Diencephalon (tissue), 1 donor: ENCODE results near the gene TMEM221. TPM values are rescaled to one million over a fixed set of nuclear protein-coding genes. Genes with fewer than 3 reads are reported as not detected.

ENCODE experiments used
- total RNA-seq: library from RNA; depleted of rRNA; stranded (reverse); fragments of >200 nt; gene quantifications from one replicate; pipeline ENCODE4 v1.2.3, GENCODE V29; 2014

The TMEM221 gene
- 1.8 TPM for total RNA-seq

GRCh38 chr19:17448131-17448967 lies at the start of gene TMEM221:
TMEM221 (minus strand) TSS chr19:17448668; CDS start chr19:17448462, 206 bp downstream.

GRCh38 chr19:17470068-17470841 lies 21.8 kb upstream of the TMEM221 start, which contains the start of gene SLC27A1:
SLC27A1 (plus strand) TSS chr19:17470524; CDS start chr19:17470541, 17 bp downstream.

GRCh38 chr19:17460372-17461230 lies 12.1 kb upstream of the TMEM221 start, which contains the start of gene NXNL1:
NXNL1 (minus strand) TSS chr19:17460926; CDS start chr19:17460869, 57 bp downstream.

GRCh38 chr19:17419621-17420474 lies 28.6 kb downstream of the TMEM221 start, which contains the start of gene MVB12A:
MVB12A (plus strand) TSS chr19:17420047; CDS start chr19:17420136, 89 bp downstream.

GRCh38 chr19:17405250-17406045 lies 43.0 kb downstream of the TMEM221 start, which contains the start of gene BST2:
BST2 (minus strand) TSS chr19:17405630; CDS start chr19:17405575, 55 bp downstream.

GRCh38 chr19:17393914-17394313 lies 54.6 kb downstream of the TMEM221 start, which contains the start of gene CCDC194:
CCDC194 (minus strand) TSS chr19:17394196; CDS start chr19:17394158, 38 bp downstream.

Other genes with a start within 250 kb of the TMEM221 start
- gene USE1, start 233.3 kb downstream of the TMEM221 start, total RNA-seq: 19.1 TPM
- gene OCEL1, start 222.4 kb downstream of the TMEM221 start, total RNA-seq: 5.1 TPM
- 13.6 TPM for gene NR2F6, start 202.7 kb downstream of the TMEM221 start, total RNA-seq
- 1.8 TPM for gene USHBP1, start 183.9 kb downstream of the TMEM221 start, total RNA-seq
- 65.3 TPM for gene BABAM1, start 181.2 kb downstream of the TMEM221 start, total RNA-seq
- 0.92 TPM for gene ANKLE1, start 166.8 kb downstream of the TMEM221 start, total RNA-seq
- gene ABHD8, start 145.2 kb downstream of the TMEM221 start, total RNA-seq: 23.8 TPM
- 16.8 TPM for gene MRPL34, start 142.8 kb downstream of the TMEM221 start, total RNA-seq
- 10.8 TPM for gene DDA1, start 139.1 kb downstream of the TMEM221 start, total RNA-seq
- gene ANO8, start 113.8 kb downstream of the TMEM221 start, total RNA-seq: 24.9 TPM
- 15.0 TPM for gene GTPBP3, start 111.1 kb downstream of the TMEM221 start, total RNA-seq
- 1.2 TPM for gene PLVAP, start 71.3 kb downstream of the TMEM221 start, total RNA-seq
- not detected for gene CCDC194, start 54.5 kb downstream of the TMEM221 start, total RNA-seq
- 3.2 TPM for gene BST2, start 43.0 kb downstream of the TMEM221 start, total RNA-seq
- gene MVB12A, start 28.6 kb downstream of the TMEM221 start, total RNA-seq: 20.8 TPM
- not detected for gene NXNL1, start 12.3 kb upstream of the TMEM221 start, total RNA-seq
- 13.6 TPM for gene SLC27A1, start 21.9 kb upstream of the TMEM221 start, total RNA-seq
- 33.7 TPM for gene PGLS, start 63.0 kb upstream of the TMEM221 start, total RNA-seq
- gene COLGALT1, start 107.0 kb upstream of the TMEM221 start, total RNA-seq: 22.8 TPM
- 69.7 TPM for gene UNC13A, start 239.7 kb upstream of the TMEM221 start, total RNA-seq